Stimulated activated CD8-positive, alpha-beta memory T cell treated with anti-CD3 and anti-CD28 coated beads, Interleukin-4, amount 100 ng/mL, for 48 hours (primary cell): ENCODE results near the gene CD2BP2.
"Not testable (repeated sequence)": the region's sequence is repeated elsewhere in the genome, so short reads cannot be mapped to it uniquely, and the experiment has no call there.

ENCODE experiments used
- DNase-seq: peaks from one replicate; pipeline ENCODE4 v3.0.0-alpha.2; 2020

Gene CD2BP2

DNA sequence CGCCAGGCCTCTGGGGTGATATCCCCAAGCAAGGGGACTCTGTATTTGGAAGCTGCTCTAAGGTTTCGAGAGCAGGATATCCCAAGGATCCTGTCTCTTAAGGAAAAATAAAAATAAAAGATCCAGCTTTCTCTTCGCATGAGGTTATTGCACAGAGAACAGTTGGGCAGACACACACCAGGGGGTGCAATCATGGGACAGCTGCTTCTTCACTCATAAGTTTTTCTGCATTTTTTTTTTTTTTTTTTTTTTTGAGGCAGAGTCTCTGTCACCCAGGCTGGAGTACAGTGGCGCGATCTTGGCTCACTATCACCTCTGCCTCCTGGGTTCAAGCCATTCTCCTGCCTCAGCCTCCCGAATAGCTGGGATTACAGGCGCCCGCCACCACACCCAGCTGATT, 13.1 kb downstream of the CD2BP2 start:
- not testable (repeated sequence) for DNase-seq

GRCh38 chr16:30340621-30341020, 14.5 kb downstream of the CD2BP2 start:
- DNase-seq = peak; percentile 23

DNA sequence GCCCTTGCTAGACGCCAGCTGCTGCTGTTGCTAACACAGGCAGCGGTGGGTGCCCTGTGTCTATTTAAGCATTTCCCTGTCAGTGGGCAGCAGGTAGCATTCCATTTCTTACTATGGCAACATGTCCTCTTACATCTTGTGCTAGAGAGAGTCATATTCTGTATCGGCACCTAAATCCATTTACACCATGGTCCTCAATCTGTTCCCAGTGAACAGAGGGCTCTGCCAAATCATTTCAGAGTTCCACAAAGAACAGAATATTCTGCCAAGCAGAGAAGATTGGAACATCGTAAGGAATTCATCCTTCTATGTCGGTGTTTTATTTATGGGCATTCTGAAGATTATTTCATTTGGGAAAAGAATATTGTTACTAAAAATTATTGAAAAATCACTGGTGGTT, 16.4 kb downstream of the CD2BP2 start:
- not testable (repeated sequence) for DNase-seq

DNA sequence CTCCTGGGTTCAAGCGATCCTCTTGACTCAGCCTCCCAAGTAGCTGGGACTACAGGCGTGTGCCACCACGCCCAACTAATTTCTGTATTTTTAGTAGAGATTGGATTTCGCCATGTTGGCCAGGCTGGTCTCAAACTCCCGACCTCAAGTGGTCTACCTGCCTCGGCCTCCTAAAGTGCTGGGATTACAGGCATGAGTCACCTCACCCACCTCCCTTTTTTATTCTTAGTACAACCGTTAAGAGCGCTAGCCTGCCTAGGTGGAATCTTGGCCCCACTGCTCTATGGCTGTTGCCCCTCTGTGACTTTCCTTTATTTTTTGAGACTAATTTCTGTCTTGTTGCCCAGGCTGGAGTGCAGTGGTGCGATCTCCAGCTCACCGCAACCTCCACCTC, 17.1 kb downstream of the CD2BP2 start:
- DNase-seq = not testable (repeated sequence)

- DNase-seq = no peak
Measured at GRCh38 chr16:30335598-30336474, 19.3 kb downstream of the CD2BP2 start.

DNA sequence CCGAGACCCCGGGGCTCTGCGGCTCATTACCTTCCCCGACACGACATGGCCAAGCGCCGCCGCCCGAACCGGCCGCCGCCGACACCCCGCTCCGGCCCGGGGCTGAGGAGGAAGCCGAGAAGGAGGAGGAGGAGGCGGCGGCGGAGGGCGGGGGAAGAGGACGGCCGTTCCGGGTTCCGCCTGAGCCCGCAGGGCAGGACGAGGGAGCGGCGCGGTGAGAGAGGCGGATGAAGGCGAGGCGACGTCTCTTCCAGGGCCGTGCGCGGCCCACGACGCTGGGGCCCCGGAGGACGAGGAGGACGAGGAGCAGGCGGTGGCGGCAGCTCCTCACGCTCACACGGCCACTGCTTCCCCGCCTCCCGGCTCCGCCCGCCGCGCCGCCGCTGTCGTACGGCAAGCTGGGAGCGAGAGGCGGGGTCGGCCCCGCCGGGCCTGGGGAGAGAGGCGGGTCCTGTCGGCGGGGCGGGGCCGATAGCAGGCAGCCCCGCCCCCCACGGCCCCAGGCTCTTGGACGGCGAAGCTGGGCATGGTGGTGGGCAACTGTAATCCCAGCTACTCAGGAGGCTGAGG, 20.0 kb downstream of the CD2BP2 start:
- peak; percentile 86 for DNase-seq

DNA sequence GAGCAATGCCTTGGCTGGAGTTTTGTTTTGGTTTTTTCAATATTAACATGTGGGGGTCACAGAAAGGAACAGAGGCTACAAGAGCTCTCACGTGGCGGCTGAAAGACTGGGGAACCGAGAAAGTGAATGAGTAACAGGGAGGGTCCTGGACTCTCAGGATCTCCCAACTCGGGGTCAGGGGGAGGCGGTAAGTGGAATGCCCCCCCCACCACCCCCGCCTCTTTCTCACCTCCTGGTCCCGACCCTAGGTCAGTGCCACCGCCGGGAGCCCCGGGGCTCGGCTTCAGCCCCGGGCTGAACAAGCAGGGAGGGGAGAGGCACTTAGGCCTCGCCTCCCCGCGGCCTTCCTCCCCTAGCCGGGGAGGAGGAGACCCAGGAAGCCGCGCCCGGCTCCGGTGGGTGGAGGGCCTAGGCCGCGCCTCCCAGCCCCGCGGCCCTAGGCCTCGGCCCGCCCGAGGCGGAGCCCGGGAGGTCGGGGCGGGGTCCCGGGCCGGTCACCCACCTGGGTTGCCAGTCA, 20.6 kb downstream of the CD2BP2 start:
- DNase-seq = peak; percentile 88

DNA sequence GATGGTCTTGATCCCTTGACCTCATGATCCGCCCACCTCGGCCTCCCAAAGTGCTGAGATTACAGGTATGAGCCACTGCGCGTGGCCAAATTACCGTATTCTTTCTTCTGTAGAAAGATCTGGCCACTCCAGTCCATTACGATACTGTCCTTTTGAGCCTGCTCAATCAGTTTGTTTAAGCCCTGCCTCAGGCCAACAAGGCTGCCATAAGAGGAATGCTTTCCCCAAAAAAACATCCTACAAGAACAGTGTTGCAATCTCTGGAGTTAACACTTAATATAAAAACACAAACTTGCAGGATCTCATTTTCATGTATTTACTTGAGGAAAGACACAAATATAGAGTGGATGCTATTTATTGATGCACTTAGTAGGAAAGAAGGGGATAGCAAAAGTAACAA, 30.9 kb downstream of the CD2BP2 start:
- DNase-seq = not testable (repeated sequence)

DNA sequence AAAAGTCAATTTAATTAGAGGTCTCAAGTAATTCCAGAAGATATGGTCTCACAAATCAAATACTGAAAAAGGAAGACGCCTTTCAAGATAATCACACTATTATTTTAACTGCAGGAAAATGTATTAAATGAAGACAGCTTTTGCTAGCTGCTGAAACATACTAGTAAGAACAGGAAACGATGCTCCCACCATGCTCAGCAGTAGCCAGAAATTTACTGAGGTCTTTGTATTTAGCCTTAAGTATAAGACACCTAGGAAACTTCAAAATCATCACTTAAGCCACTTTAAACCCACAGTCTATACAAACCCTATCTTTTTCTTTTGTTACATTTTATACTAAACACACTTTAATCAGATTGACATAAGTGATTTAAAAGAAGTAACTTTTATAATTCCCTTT, 36.5 kb downstream of the CD2BP2 start:
- DNase-seq = not testable (repeated sequence)

DNA sequence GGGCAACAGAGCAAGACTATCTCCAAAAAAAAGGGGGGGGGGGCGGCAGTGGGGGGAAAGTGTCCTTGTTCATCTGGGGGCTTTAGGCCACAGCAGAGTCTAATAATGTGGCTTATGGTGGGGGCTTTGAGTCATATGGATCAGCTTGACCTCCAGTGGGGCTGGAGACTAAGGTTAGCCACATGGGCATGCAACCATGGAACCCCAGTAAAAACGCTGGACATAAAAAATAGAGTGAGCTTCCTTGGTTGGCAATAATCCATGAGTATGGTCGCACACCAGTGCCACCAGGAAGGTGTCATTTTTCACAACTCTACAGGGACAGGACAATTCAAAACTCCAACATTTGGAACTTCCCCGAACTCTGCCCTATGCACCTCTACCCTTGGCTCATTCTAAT, 44.2 kb downstream of the CD2BP2 start:
- not testable (repeated sequence) for DNase-seq

DNA sequence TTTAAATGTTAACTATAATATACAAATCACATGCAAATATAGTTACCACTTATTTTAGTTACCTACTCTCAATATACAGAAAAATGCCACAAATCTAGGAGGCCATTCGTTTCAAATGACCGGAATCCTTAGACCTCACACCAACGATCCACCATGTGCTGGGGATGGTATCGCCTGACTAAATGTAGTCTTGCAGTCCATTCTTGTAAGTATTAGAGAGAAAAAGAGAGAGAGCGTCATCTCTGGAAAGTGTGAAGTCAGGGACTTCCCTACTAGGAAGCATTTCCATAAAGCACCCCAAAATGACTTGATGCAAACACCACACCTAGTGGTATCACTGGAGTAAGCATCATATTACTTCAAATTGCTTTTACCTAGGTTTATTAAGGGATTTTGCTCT, 45.9 kb downstream of the CD2BP2 start:
- not testable (repeated sequence) for DNase-seq
